HG02885 (cell line): ENCODE results near the gene PPP1R26.
"Not testable (repeated sequence)": the region's sequence is repeated elsewhere in the genome, so short reads cannot be mapped to it uniquely, and the experiment has no call there.

ENCODE experiments used
- ATAC-seq: cut with Tn5 transposase; IDR thresholded peaks from one replicate; pipeline ENCODE4 v1.9.1; 2021; ENCODE audit warnings: mild to moderate bottlenecking; ENCODE audit not compliant: unreplicated experiment, poor library complexity

PPP1R26 gene

DNA sequence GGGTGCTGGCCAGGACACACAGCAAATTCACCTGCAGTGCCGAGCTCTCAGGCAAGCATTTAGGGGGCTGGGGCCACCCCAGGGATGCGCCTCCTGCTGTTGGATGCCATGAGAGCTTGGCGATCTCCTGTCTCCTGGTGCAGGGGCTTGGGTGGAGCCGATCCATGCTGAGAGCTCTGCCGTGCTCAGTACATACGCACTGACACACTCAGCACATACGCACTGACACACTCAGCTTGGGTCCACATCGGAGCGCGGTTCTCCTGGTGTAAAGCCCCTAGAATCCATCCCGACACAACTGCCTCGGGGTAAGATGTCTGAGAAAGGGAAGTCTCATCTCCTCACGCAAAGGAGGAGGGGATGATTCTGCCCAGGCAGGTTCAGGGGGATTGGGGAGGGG lies 56.0 kb downstream of the PPP1R26 start:
- ATAC-seq = not testable (repeated sequence)

DNA sequence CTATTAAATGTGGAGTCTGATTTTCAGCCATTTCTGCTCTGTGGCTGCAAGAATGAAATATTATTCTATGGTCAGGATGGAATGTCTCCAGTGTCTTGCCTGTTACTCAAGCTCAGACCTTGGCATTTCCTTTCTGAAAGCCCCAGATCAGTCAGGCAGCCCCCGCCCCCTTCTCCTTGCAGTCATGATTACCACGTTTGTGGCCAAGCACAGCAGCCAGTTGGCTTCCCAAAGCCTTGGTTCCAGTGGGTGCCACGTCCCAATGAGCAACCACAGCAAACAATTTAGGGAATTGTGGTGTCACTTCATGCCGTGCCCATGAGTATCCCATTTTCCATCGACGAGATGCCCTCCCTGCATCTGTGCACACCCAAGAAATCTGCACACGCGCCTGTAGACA lies 56.6 kb downstream of the PPP1R26 start:
- ATAC-seq = no peak
